Spinal cord (tissue), 10 donors: Measurements from ENCODE around the gene SLC35B2. TPM values are rescaled to one million over a fixed set of nuclear protein-coding genes. Genes with fewer than 3 reads are reported as not detected.
"Not testable (repeated sequence)": the region's sequence is repeated elsewhere in the genome, so short reads cannot be mapped to it uniquely, and the experiment has no call there.

Experiments
- DNase-seq, 6 donors: peaks; one replicate each; pipeline versions ENCODE4 v3.0.0 to v3.0.0-alpha.2; 2013 to 2015; ENCODE audit warnings: low spot score in 6 of 6, low read depth in 4 of 6
- H3K27ac ChIP-seq: one replicate; pipeline ENCODE4 v1.5.1; 2013; ENCODE audit warnings: low read depth, low read length, control low read depth
- H3K27me3 ChIP-seq: one replicate; pipeline ENCODE4 v1.6.1; 2013; ENCODE audit warnings: low read length; ENCODE audit not compliant: control insufficient read depth, insufficient read depth
- H3K36me3 ChIP-seq: one replicate; pipeline ENCODE4 v1.6.1; 2013; ENCODE audit warnings: low read length; ENCODE audit not compliant: control insufficient read depth, insufficient read depth
- H3K4me1 ChIP-seq: one replicate; pipeline ENCODE4 v1.6.1; 2013; ENCODE audit warnings: low read length; ENCODE audit not compliant: control insufficient read depth, insufficient read depth
- H3K4me3 ChIP-seq: one replicate; pipeline ENCODE4 v1.5.1; 2013; ENCODE audit warnings: low read depth, low read length, control low read depth
- H3K9me3 ChIP-seq: one replicate; pipeline ENCODE4 v1.6.1; 2013; ENCODE audit warnings: low read length; ENCODE audit not compliant: control insufficient read depth, insufficient read depth
- WGBS: methylation state at CpG from one replicate; pipeline ENCODE4 v1.1.5; 2013; ENCODE audit warnings: missing lambda C conversion rate; ENCODE audit not compliant: insufficient coverage; 5-methylcytosine and 5-hydroxymethylcytosine counted together
- polyA plus RNA-seq, 2 donors: library from polyadenylated mRNA; unstranded; fragments of 120-200 nt; gene quantifications; one replicate each; pipeline ENCODE4 v1.2.1, GENCODE V29; 2013; ENCODE audit not compliant: insufficient read length in 2 of 2
- total RNA-seq, 2 donors: library from RNA; depleted of rRNA in 1 of 2; stranded (reverse); fragments of 120-200 nt in 1 of 2; fragments of >200 nt in 1 of 2; gene quantifications; one replicate each; pipeline versions ENCODE4 v1.2.3 to v1.2.4, GENCODE V29; 2013 to 2014
- donor health status: healthy.

The SLC35B2 gene
- total and polyA plus RNA-seq, 4 donors: 39.3 to 63.7 (median 58.5) TPM

DNA sequence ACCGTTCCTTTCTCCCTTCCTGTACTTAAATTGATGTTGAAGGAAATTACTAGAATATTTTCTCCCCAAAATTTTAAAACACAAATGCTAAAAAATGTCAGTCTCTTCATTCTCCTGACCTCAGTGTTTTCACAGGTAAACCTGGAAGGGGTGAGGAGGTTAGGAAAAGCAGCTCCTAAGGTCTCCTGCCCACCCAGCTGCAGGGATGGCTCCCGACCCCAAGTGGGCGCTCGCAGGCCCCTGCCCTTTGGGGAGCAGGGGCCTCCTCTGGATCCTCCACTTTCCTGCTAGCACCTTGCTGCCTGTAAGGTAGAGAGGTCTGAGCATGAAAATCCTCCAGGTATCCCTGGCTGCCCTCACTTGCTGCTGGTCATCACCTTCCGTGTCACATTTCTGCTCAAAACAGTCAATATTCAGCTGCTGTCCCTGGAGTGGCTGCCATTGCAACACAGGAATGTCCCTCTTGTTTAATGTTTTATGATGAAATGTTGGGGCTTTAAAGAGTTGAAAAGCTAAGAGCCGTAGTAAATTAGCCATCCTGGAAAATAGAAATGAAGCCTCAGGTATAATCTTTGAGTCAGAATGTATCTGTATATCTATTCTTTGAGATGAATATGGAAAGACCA lies 21.3 kb downstream of the SLC35B2 start:
- no peak overlapping the region for H3K27ac ChIP-seq
- 87% methylated on average over 3 of the region's 6 CpGs for WGBS
- peaks cover 44% of the 10 kb centered on the region for H3K4me1 ChIP-seq
- H3K27me3 ChIP-seq: no peaks in the 10 kb centered on the region
- no peak for DNase-seq
- no peaks in the 10 kb centered on the region for H3K9me3 ChIP-seq
- no peak overlapping the region for H3K4me3 ChIP-seq
- peaks cover 22% of the 10 kb centered on the region for H3K36me3 ChIP-seq

DNA sequence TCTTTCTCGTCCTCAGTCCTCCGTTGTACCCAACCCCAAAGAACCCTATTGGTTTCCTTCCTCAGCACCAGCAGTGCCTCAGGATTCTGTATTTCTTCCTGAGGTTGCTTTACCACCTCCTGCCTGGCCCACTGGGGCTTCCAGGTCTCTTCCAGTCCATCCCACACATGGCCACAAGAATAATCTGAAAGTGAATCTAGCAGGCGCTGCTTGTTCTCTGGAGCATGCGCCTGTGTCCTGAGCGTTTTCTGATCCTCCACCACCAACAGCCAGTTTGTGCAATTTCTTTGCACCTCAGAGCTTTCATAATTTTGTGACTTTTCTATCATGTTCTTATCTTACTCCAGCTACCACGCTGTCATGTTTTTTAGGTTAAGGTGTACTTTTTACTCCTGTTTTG lies 22.1 kb downstream of the SLC35B2 start:
- peaks cover 44% of the 10 kb centered on the region for H3K4me1 ChIP-seq
- WGBS: 60% methylated on average over 5 of the region's 6 CpGs
- DNase-seq: no peak
- H3K27ac ChIP-seq: peak overlapping the region; percentile 86
- no peaks in the 10 kb centered on the region for H3K9me3 ChIP-seq
- H3K4me3 ChIP-seq: no peak overlapping the region
- peaks cover 26% of the 10 kb centered on the region for H3K36me3 ChIP-seq
- H3K27me3 ChIP-seq: no peaks in the 10 kb centered on the region

DNA sequence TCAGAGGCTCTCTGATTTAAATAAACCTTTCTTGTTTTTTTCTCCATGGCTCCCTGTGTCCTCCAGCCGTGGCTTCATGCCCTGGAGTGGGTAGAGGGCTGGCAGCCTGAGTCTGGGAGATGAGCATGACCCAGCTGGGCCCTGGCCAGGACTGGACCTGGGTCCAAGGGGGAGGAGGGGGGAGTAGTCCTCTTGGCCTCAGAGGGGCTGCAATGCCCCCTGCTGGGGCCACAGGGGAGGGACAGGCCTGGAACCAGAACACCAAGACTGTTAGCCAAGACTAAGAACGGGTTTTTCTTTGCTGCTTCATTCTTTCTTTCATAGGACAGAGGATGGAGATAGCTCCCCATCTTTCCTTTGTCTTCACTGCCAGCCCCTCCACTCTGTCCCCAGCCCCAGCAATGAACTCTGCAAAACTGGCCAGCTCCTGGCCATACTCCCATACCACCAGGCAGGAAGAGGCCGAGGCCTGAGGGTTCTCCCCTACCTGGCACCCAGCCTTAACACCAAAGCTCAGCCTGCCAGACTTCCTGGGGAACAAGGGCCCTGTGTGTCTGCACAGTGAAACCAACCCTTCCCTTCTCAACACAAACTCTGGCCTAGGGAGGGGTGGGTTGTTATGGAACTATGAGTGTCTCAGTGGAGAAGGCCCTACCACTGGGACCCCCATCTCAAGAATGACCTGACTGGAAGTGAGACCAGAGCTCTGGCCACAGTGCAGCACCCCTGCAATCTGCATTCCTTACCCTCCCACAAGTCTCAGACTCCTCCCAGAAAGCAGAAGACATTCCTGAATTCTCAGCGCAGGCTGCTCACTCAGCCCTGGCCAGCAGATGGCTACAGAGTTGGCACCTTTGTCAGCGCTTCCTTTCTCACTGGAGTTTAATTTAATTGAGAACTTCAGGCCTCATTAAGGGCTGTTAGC lies 23.0 kb downstream of the SLC35B2 start:
- Histone ChIP-seq H3K27ac (peak overlapping the region; percentile 86), H3K36me3 (peaks cover 36% of the 10 kb centered on the region), H3K4me3 (no peak overlapping the region), H3K9me3 (no peaks in the 10 kb centered on the region), H3K4me1 (peaks cover 44% of the 10 kb centered on the region), H3K27me3 (no peaks in the 10 kb centered on the region)
- peak in 3 of 6 donors; percentile 79 to 91 (median 86) for DNase-seq
- WGBS: 19% methylated on average over 3 of the region's 5 CpGs

DNA sequence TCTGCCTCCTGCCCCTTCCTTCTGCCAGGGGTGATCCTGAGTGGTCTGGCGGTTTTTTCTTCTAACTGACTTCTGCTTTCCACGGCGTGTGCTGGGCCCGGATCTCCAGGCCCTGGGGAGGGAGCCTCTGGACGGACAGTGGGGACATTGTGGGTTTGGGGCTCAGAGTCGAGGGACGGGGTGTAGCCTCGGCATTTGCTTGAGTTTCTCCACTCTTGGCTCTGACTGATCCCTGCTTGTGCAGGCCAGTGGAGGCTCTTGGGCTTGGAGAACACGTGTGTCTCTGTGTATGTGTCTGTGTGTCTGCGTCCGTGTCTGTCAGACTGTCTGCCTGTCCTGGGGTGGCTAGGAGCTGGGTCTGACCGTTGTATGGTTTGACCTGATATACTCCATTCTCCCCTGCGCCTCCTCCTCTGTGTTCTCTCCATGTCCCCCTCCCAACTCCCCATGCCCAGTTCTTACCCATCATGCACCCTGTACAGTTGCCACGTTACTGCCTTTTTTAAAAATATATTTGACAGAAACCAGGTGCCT lies 23.7 kb downstream of the SLC35B2 start:
- peak overlapping the region; percentile 86 for H3K27ac ChIP-seq
- H3K4me3 ChIP-seq: no peak overlapping the region
- DNase-seq: no peak
- peaks cover 40% of the 10 kb centered on the region for H3K36me3 ChIP-seq
- 73% methylated on average over 11 of the region's 14 CpGs for WGBS
- H3K27me3 ChIP-seq: no peaks in the 10 kb centered on the region
- H3K4me1 ChIP-seq: peaks cover 49% of the 10 kb centered on the region
- no peaks in the 10 kb centered on the region for H3K9me3 ChIP-seq

DNA sequence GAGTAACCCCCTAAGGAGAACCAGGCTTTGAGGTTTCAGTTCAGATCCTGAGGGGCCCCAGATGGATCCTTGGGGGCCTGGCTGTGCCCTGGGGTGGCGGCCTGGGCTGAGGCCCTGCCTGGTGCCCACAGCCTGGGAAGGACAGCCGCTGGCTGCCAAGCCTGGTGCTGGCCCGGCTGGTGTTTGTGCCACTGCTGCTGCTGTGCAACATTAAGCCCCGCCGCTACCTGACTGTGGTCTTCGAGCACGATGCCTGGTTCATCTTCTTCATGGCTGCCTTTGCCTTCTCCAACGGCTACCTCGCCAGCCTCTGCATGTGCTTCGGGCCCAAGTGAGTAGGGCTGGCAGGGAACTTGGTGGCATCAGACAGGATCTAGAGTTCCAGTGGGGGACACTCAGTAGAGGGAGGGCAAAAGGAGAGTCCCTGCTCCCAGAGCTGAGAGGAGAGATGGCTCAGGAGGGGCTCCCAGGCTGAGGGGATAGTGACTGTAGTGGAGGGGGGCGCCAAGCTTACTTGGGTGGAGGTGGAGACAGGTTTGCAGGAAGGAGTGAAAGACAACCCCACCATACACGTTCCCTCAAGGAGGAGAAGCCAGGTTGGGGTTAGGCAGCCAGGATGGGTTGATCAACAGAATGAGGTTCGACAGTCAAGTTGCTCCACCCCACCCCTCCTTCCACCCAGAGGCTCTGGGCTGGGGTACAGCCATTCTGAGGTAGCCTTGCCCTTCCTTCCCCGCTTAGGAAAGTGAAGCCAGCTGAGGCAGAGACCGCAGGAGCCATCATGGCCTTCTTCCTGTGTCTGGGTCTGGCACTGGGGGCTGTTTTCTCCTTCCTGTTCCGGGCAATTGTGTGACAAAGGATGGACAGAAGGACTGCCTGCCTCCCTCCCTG lies 24.4 kb downstream of the SLC35B2 start:
- Histone ChIP-seq H3K4me3 (no peak overlapping the region), H3K27ac (no peak overlapping the region), H3K9me3 (no peaks in the 10 kb centered on the region), H3K4me1 (peaks cover 50% of the 10 kb centered on the region), H3K36me3 (peaks cover 45% of the 10 kb centered on the region), H3K27me3 (no peaks in the 10 kb centered on the region)
- no peak for DNase-seq
- WGBS: 96% methylated on average over 12 of the region's 16 CpGs

DNA sequence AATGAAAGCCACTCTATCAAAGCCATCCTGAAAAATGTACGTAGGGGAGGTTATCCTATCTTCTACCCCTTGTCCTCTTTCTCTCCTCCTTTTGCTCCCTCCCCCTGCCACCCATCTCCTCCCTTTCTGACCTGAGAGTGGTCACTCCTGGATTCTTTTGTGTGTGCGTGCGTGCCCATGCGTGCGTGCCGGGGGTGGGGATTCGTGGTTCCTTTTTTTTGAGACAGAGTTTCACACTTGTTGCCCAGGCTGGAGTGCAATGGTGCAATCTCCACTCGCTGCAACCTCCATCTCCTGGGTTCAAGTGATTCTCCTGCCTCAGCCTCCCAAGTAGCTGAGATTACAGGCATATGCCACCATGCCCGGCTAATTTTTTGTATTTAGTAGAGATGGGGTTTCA lies 25.9 kb downstream of the SLC35B2 start:
- H3K27me3 ChIP-seq, H3K4me3 ChIP-seq, H3K27ac ChIP-seq, H3K9me3 ChIP-seq, DNase-seq: not testable (repeated sequence)
- 100% methylated on average over 7 of the region's 9 CpGs for WGBS
- Histone ChIP-seq H3K36me3 (peaks cover 49% of the 10 kb centered on the region), H3K4me1 (peaks cover 55% of the 10 kb centered on the region)

DNA sequence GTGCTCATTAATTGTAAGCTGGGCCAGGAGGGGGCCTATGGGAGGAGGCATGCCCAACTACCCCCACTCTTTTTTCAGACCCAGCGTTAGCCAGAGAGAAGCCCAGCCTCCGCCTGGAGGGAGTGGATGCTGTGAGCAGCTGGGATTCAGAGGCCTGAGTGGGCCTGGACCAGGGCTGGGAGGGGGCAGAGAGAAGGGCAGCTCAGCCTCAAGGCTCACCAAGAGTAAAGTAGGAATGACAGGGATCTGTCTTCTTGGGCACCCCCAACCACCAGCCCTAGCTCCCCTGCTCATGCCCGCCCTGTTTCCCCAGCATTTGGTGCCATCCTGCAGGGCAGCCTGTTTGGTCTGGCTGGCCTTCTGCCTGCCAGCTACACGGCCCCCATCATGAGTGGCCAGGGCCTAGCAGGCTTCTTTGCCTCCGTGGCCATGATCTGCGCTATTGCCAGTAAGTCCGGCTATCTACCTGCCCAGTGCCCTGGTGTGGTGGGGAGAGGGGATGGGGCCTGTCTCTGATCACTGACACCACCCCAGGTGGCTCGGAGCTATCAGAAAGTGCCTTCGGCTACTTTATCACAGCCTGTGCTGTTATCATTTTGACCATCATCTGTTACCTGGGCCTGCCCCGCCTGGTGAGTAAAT lies 27.2 kb downstream of the SLC35B2 start:
- 95% methylated on average over 4 of the region's 10 CpGs for WGBS
- Histone ChIP-seq H3K27me3 (no peaks in the 10 kb centered on the region), H3K27ac (no peak overlapping the region), H3K9me3 (no peaks in the 10 kb centered on the region), H3K36me3 (peaks cover 47% of the 10 kb centered on the region), H3K4me3 (no peak overlapping the region), H3K4me1 (peaks cover 60% of the 10 kb centered on the region)
- no peak for DNase-seq

DNA sequence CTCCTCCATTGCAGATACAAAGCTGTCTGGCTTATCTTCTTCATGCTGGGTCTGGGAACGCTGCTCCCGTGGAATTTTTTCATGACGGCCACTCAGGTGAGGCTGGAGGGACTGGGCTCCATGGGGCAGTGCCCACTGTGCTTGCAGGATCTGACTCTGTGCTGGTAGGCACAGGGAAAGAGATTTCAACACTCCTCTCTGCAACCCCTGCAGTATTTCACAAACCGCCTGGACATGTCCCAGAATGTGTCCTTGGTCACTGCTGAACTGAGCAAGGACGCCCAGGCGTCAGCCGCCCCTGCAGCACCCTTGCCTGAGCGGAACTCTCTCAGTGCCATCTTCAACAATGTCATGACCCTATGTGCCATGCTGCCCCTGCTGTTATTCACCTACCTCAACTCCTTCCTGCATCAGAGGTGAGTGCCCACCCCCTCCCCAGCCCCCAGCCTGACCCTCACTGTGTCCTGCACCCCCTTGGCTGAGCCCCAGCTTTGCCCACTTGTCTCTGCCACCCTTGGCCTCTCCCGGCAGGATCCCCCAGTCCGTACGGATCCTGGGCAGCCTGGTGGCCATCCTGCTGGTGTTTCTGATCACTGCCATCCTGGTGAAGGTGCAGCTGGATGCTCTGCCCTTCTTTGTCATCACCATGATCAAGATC lies 27.8 kb downstream of the SLC35B2 start:
- no peak overlapping the region for H3K27ac ChIP-seq
- H3K9me3 ChIP-seq: no peaks in the 10 kb centered on the region
- no peaks in the 10 kb centered on the region for H3K27me3 ChIP-seq
- H3K4me3 ChIP-seq: no peak overlapping the region
- H3K4me1 ChIP-seq: peaks cover 58% of the 10 kb centered on the region
- DNase-seq: no peak
- H3K36me3 ChIP-seq: peaks cover 47% of the 10 kb centered on the region
- WGBS: 89% methylated on average over 11 of the region's 11 CpGs
